Colonic mucosa (tissue), 4 donors: Measurements from ENCODE around the gene RABGGTA. TPM values are rescaled to one million over a fixed set of nuclear protein-coding genes. Genes with fewer than 3 reads are reported as not detected.

Experiments used
- DNase-seq: peaks from one replicate; pipeline ENCODE4 v3.0.0-alpha.2; 2020
- H3K27ac ChIP-seq: fragments of 200-600 bp; one replicate; pipeline ENCODE4 v1.8.0; 2021
- H3K27me3 ChIP-seq: fragments of 200-600 bp; one replicate; pipeline ENCODE4 v1.8.0; 2021
- H3K36me3 ChIP-seq: fragments of 200-600 bp; one replicate; pipeline ENCODE4 v1.8.0; 2021
- H3K4me1 ChIP-seq: fragments of 200-600 bp; one replicate; pipeline ENCODE4 v1.8.0; 2021; ENCODE audit warnings: mild to moderate bottlenecking
- H3K4me3 ChIP-seq: fragments of 200-600 bp; one replicate; pipeline ENCODE4 v1.8.0; 2021
- H3K9ac ChIP-seq, 2 donors: one replicate each; pipeline ENCODE4 v1.7.0; 2013; ENCODE audit warnings: control low read depth in 2 of 2, low read depth in 2 of 2, low read length in 2 of 2
- H3K9me3 ChIP-seq: fragments of 200-600 bp; one replicate; pipeline ENCODE4 v1.8.0; 2021
- CTCF ChIP-seq: fragments of 200-600 bp; IDR thresholded peaks from one replicate; pipeline ENCODE4 v1.8.0; 2022; ENCODE audit warnings: antibody characterized with exemption, mild to moderate bottlenecking
- intact Hi-C: fragments of 100-400 bp; cut with DNase I; formaldehyde crosslinking; loops from one replicate; pipeline ENCODE4 v1.14.1; 2022
- total RNA-seq, 2 donors: library from RNA; stranded (reverse); fragmentation: NEBNext Ultra II Directional in 1 of 2; extraction: Animal tissue kit (Norgen Biotek cat#: 25700) in 1 of 2; gene quantifications; one replicate each; pipeline ENCODE4 v1.2.1, GENCODE V29; 2021
- donor health status: healthy.
- donor health status: DM: no; HTN: no; CAD: no.
- donor health status: DM: no; HTN: no; CAD: no.

The RABGGTA gene, protein sequence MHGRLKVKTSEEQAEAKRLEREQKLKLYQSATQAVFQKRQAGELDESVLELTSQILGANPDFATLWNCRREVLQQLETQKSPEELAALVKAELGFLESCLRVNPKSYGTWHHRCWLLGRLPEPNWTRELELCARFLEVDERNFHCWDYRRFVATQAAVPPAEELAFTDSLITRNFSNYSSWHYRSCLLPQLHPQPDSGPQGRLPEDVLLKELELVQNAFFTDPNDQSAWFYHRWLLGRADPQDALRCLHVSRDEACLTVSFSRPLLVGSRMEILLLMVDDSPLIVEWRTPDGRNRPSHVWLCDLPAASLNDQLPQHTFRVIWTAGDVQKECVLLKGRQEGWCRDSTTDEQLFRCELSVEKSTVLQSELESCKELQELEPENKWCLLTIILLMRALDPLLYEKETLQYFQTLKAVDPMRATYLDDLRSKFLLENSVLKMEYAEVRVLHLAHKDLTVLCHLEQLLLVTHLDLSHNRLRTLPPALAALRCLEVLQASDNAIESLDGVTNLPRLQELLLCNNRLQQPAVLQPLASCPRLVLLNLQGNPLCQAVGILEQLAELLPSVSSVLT
- 10 to 100 TPM; 37.3 to 38.3 TPM for total RNA-seq

- no peaks in the 10 kb centered on the region for H3K4me1 ChIP-seq
- intact Hi-C loops = loop anchor here (2.0 kb wide), 1 partner anchor 28 kb away; the partner anchor contains the start of gene TINF2
Observed at GRCh38 chr14:24271134-24271833, at the start of gene RABGGTA. RABGGTA (minus strand) TSS chr14:24271597; CDS start chr14:24271115, 482 bp downstream.

GRCh38 chr14:24317141-24317928 lies 45.9 kb upstream of the RABGGTA start:
- Histone ChIP-seq H3K4me1 (peaks cover 5% of the 10 kb centered on the region), H3K27ac (no peak overlapping the region), H3K9me3 (no peaks in the 10 kb centered on the region), H3K36me3 (no peaks in the 10 kb centered on the region), H3K27me3 (no peaks in the 10 kb centered on the region), H3K4me3 (no peak overlapping the region), H3K9ac (no peak overlapping the region)
- TF ChIP-seq CTCF = no peak
- intact Hi-C loops = no loop called here
- DNase-seq = no peak

More at GRCh38 chr14:24271134-24271833, at the start of gene RABGGTA:
- peak; percentile 88 for DNase-seq
- H3K4me3 ChIP-seq = peak within 1 kb of the TSS; percentile 75
- TF ChIP-seq CTCF = peak; percentile 69
- no peaks in the 10 kb centered on the region for H3K27me3 ChIP-seq
- peak within 1 kb of the TSS; percentile 94 to 98 for H3K9ac ChIP-seq
- H3K9me3 ChIP-seq = no peaks in the 10 kb centered on the region
- H3K27ac ChIP-seq = peak within 1 kb of the TSS; percentile 95
- H3K36me3 ChIP-seq = peaks cover 7% of the 10 kb centered on the region

- Histone ChIP-seq H3K9ac (no peak overlapping the region), H3K36me3 (no peaks in the 10 kb centered on the region), H3K9me3 (no peaks in the 10 kb centered on the region), H3K27me3 (no peaks in the 10 kb centered on the region), H3K4me1 (peaks cover 5% of the 10 kb centered on the region), H3K27ac (no peak overlapping the region), H3K4me3 (peak overlapping the region; percentile 2)
- DNase-seq = no peak
- intact Hi-C loops = no loop called here
- no peak for TF ChIP-seq CTCF
Observed at GRCh38 chr14:24316597-24316950, 45.2 kb upstream of the RABGGTA start.

GRCh38 chr14:24315807-24316596 lies 44.6 kb upstream of the RABGGTA start:
- Histone ChIP-seq H3K36me3 (no peaks in the 10 kb centered on the region), H3K9me3 (no peaks in the 10 kb centered on the region), H3K9ac (peak overlapping the region in 1 of 2 donors; percentile 23), H3K27ac (peak overlapping the region; percentile 42), H3K4me3 (peak overlapping the region; percentile 2), H3K27me3 (no peaks in the 10 kb centered on the region), H3K4me1 (peaks cover 5% of the 10 kb centered on the region)
- TF ChIP-seq CTCF = peak; percentile 19
- peak; percentile 73 for DNase-seq
- intact Hi-C loops = no loop called here
